ENCODE data around the gene GCAT. TPM values are rescaled to one million over a fixed set of nuclear protein-coding genes. Genes with fewer than 3 reads are reported as not detected.

The GCAT gene
- total and polyA plus RNA-seq, 2 of the 13 experiments (the other 11 are each of a cell fraction or from before 2014, with no cell fraction given) = 28.0 to 50.3 TPM

DNA sequence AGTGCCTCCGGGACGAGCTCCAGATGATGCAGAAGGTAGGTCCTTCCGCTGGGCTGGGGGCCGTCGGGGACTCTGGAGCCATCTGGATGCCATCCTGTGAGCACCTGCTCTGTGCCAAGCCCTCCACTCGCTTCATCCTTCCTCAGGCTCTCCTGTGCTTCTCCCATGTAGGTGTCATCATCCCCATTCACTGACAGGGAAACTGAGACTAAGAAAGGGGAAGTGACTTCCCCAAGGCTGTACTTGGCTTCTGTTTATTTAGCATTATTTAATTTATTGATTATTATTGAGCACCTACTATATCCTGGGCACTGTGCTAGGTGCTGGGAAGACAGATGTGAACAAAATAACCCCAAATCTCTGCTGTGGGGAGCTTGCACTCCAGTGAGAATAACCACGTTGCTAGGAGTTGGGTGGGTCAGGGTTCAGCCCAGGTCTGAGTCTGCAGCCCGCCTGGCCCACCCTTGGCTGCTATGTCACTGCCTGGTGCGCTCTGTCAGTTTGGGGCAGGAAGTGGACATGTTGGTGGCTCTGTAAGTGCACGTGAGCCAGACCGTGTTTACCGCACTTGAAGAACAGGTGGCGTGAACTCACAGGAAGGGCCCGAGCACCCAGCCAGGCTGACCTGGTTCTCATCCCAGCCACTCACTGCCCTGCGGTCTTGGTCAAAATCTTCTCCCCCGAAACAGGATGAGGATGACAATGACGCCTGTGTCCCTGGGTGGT lies 35.9 kb upstream of the GCAT start:
- H3K79me2 ChIP-seq (ENCODE audit: insufficient read depth, low read length) = no peaks in the 10 kb centered on the region
- H3K4me2 ChIP-seq (ENCODE audit: low read depth, low read length) = no peak overlapping the region
- no peak overlapping the region for H3K4me3 ChIP-seq (replicated peaks in 1 of 3; ENCODE audit: insufficient read depth in 1 of 3, low read depth in 2 of 3, low read length in 3 of 3)
- DNase-seq (ENCODE audit: low spot score) (no peak), ATAC-seq (no peak), FAIRE-seq (no peak)
- no peaks in the 10 kb centered on the region for H4K20me1 ChIP-seq (ENCODE audit: insufficient read depth, low read length)
- 94% methylated on average over 15 of the region's 17 CpGs for WGBS (ENCODE audit: low lambda C conversion rate)
- no peak overlapping the region for H3K9ac ChIP-seq (ENCODE audit: insufficient read depth, low read depth, low read length)
- H3K27me3 ChIP-seq (ENCODE audit: control insufficient read depth in 1 of 2, insufficient read depth in 2 of 2, low read length in 2 of 2) = no peaks in the 10 kb centered on the region
- peaks cover 3 to 23% of the 10 kb centered on the region in 2 experiments; a peak in 3 of 5 replicates for H3K36me3 ChIP-seq (replicated peaks in 1 of 2; ENCODE audit: control insufficient read depth in 1 of 2, insufficient read depth in 2 of 2, low read length in 2 of 2)
- in situ Hi-C loops (cut with HindIII; ENCODE audit: extremely low pct_ligation_motif_present, low pct_unique_long_range_greater_than_20kb) = no loop called here
- BruUV-seq (replicated peaks) = no TSS peak
- H3K9me3 ChIP-seq (ENCODE audit: low read length) = no peaks in the 10 kb centered on the region
- ChIA-PET CTCF (ENCODE audit: low intra/inter-chr PET ratio, low total read pairs) (no interaction called here), POLR2A (no interaction called here)
- no peak overlapping the region for H2AFZ ChIP-seq (ENCODE audit: low read length)
- no peak overlapping the region for H3K27ac ChIP-seq (ENCODE audit: extremely low read length, insufficient read depth, low read length)
- no peak for TF ChIP-seq ATRX (CRISPR knock-in tag; IDR thresholded peaks at IDR 0.05; ENCODE audit: borderline replicate concordance)
- peaks cover 2% of the 10 kb centered on the region; the same call in 1 of the 2 replicates for H3K4me1 ChIP-seq (ENCODE audit: insufficient read depth, low read length)
- intact Hi-C loops (cut with micrococcal nuclease; ENCODE audit: unreplicated experiment) = no loop called here

DNA sequence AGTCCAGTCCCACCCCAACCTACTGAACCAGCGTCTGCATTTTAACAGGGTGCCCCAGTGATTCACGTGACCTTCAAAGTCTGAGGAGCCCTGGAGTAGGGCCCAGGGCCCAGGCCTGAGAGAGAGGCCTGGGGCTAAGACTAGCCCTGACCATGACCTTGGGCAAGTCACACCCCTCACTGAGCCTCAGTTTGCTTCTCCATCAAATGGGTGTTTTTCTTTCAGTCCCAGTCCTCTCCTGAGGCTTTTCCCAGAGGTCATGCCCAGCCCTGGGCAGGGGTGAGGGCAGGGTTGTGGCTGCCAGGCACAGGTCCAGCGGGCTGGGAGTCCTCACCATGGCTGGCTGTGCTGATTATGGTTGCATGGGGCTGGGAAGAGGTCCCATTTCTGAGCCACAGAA lies 33.0 kb upstream of the GCAT start:
- TF ChIP-seq ZNF629 (CRISPR knock-in tag; conservative IDR thresholded peaks at IDR 0.05) (peak; percentile 89), SIX4 (CRISPR knock-in tag; IDR thresholded peaks at IDR 0.05) (no peak), ZMYM3 (CRISPR knock-in tag; IDR thresholded peaks at IDR 0.05) (0 out of 2 replicates have a peak, but pooled peaks have one; percentile 14), MTF1 (CRISPR knock-in tag; IDR thresholded peaks at IDR 0.05) (no peak), FOSL2 (CRISPR knock-in tag; IDR thresholded peaks at IDR 0.05) (no peak), EED (CRISPR knock-in tag; IDR thresholded peaks at IDR 0.05) (no peak)
- TF ChIP-seq, protein P1, sequence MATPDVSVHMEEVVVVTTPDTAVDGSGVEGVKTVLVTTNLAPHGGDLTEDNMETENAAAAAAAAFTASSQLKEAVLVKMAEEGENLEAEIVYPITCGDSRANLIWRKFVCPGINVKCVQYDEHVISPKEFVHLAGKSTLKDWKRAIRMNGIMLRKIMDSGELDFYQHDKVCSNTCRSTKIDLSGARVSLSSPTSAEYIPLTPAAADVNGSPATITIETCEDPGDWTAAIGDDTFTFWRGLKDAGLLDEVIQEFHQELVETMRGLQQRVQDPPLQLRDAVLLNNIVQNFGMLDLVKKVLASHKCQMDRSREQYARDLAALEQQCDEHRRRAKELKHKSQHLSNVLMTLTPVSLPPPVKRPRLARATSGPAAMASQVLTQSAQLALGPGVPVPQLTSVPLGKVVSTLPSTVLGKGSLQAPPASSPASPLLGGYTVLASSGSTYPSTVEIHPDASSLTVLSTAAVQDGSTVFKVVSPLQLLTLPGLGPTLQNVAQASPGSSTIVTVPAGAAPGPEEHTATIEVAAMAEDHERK (CRISPR knock-in tag; IDR thresholded peaks at IDR 0.05; ENCODE audit: low read depth) = no peak

More for the DNA sequence above, 33.0 kb upstream of the GCAT start:
- 86% methylated on average over 1 of the region's 3 CpGs for WGBS (ENCODE audit: low lambda C conversion rate)
- peaks cover 2 to 16% of the 10 kb centered on the region in 2 experiments; a peak in 3 of 5 replicates for H3K36me3 ChIP-seq (replicated peaks in 1 of 2; ENCODE audit: control insufficient read depth in 1 of 2, insufficient read depth in 2 of 2, low read length in 2 of 2)
- H2AFZ ChIP-seq (ENCODE audit: low read length) = no peak overlapping the region
- no peak overlapping the region for H3K4me2 ChIP-seq (ENCODE audit: low read depth, low read length)
- H3K4me1 ChIP-seq (ENCODE audit: insufficient read depth, low read length) = peaks cover 29% of the 10 kb centered on the region
- no peak overlapping the region for H3K9ac ChIP-seq (ENCODE audit: insufficient read depth, low read depth, low read length)
- no peak overlapping the region for H3K27ac ChIP-seq (ENCODE audit: extremely low read length, insufficient read depth, low read length)
- ATAC-seq = no peak
- ChIA-PET CTCF (ENCODE audit: low intra/inter-chr PET ratio, low total read pairs) (no interaction called here), POLR2A (no interaction called here)
- H4K20me1 ChIP-seq (ENCODE audit: insufficient read depth, low read length) = no peaks in the 10 kb centered on the region
- DNase-seq (ENCODE audit: low spot score) = no peak
- intact Hi-C loops (cut with micrococcal nuclease; ENCODE audit: unreplicated experiment) = no loop called here
- no TSS peak for BruUV-seq (replicated peaks)
- H3K9me3 ChIP-seq (ENCODE audit: low read length) = no peaks in the 10 kb centered on the region
- H3K79me2 ChIP-seq (ENCODE audit: insufficient read depth, low read length) = no peaks in the 10 kb centered on the region
- no peaks in the 10 kb centered on the region for H3K27me3 ChIP-seq (ENCODE audit: control insufficient read depth in 1 of 2, insufficient read depth in 2 of 2, low read length in 2 of 2)
- H3K4me3 ChIP-seq (replicated peaks in 1 of 3; ENCODE audit: insufficient read depth in 1 of 3, low read depth in 2 of 3, low read length in 3 of 3) = no peak overlapping the region
- no peak for FAIRE-seq
- in situ Hi-C loops (cut with HindIII; ENCODE audit: extremely low pct_ligation_motif_present, low pct_unique_long_range_greater_than_20kb) = no loop called here
